Measurements from ENCODE around the gene RAB19. TPM values are rescaled to one million over a fixed set of nuclear protein-coding genes. Genes with fewer than 3 reads are reported as not detected.

The RAB19 gene
- polyA plus RNA-seq, 1 donor from 2014 or later: not detected

DNA sequence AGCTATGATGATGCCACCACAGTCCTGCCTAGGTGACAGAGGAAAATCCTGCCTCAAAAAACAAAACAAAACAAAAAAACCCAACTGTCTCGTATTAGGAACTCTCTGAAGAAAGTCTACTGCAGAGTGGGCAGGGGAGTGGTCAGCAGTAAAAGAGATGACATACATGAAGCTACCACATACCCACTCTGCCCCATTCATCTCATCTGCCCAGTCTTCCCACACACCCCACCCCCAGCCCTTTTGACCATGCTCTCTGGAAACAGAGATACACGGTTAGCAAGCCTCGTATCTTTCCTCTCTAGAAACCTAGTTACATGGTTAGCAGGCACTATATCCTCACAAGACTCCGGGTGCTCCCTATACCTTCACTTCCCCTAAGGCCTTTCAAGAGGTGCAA, 13.8 kb upstream of the RAB19 start:
- Histone ChIP-seq H3K4me3 (ENCODE audit: low read length) (no peak overlapping the region), H4K20me1 (ENCODE audit: insufficient read depth) (no peaks in the 10 kb centered on the region), H2AFZ (ENCODE audit: low read depth, low read length) (no peak overlapping the region), H3K27ac (ENCODE audit: low read length) (no peak overlapping the region), H3F3A (ENCODE audit: insufficient read depth, low read length, poor library complexity, severe bottlenecking) (no peaks in the 10 kb centered on the region), H3K79me2 (replicated peaks; ENCODE audit: insufficient read depth, low read length) (peaks cover 15% of the 10 kb centered on the region), H3K36me3 (ENCODE audit: insufficient read depth, low read length) (no peaks in the 10 kb centered on the region), H3K9me3 (ENCODE audit: low read length) (no peaks in the 10 kb centered on the region), H3K27me3 (ENCODE audit: insufficient read depth, low read depth, low read length) (no peaks in the 10 kb centered on the region), H3K4me2 (ENCODE audit: low read length) (no peak overlapping the region), H3K9ac (ENCODE audit: low read length) (no peak overlapping the region), H3K9me2 (ENCODE audit: insufficient read depth, low read length) (no peaks in the 10 kb centered on the region)
- TF ChIP-seq EP300 (conservative IDR thresholded peaks at IDR 0.05; ENCODE audit: poor library complexity, severe bottlenecking): no peak
- TF ChIP-seq, protein P1, sequence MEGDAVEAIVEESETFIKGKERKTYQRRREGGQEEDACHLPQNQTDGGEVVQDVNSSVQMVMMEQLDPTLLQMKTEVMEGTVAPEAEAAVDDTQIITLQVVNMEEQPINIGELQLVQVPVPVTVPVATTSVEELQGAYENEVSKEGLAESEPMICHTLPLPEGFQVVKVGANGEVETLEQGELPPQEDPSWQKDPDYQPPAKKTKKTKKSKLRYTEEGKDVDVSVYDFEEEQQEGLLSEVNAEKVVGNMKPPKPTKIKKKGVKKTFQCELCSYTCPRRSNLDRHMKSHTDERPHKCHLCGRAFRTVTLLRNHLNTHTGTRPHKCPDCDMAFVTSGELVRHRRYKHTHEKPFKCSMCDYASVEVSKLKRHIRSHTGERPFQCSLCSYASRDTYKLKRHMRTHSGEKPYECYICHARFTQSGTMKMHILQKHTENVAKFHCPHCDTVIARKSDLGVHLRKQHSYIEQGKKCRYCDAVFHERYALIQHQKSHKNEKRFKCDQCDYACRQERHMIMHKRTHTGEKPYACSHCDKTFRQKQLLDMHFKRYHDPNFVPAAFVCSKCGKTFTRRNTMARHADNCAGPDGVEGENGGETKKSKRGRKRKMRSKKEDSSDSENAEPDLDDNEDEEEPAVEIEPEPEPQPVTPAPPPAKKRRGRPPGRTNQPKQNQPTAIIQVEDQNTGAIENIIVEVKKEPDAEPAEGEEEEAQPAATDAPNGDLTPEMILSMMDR (IDR thresholded peaks at IDR 0.05; ENCODE audit: poor library complexity, severe bottlenecking): no peak
- no peak for TF ChIP-seq EZH2 (IDR thresholded peaks at IDR 0.05; ENCODE audit: borderline replicate concordance, insufficient read depth, low read length, poor library complexity, severe bottlenecking)
- TF ChIP-seq, protein P2, sequence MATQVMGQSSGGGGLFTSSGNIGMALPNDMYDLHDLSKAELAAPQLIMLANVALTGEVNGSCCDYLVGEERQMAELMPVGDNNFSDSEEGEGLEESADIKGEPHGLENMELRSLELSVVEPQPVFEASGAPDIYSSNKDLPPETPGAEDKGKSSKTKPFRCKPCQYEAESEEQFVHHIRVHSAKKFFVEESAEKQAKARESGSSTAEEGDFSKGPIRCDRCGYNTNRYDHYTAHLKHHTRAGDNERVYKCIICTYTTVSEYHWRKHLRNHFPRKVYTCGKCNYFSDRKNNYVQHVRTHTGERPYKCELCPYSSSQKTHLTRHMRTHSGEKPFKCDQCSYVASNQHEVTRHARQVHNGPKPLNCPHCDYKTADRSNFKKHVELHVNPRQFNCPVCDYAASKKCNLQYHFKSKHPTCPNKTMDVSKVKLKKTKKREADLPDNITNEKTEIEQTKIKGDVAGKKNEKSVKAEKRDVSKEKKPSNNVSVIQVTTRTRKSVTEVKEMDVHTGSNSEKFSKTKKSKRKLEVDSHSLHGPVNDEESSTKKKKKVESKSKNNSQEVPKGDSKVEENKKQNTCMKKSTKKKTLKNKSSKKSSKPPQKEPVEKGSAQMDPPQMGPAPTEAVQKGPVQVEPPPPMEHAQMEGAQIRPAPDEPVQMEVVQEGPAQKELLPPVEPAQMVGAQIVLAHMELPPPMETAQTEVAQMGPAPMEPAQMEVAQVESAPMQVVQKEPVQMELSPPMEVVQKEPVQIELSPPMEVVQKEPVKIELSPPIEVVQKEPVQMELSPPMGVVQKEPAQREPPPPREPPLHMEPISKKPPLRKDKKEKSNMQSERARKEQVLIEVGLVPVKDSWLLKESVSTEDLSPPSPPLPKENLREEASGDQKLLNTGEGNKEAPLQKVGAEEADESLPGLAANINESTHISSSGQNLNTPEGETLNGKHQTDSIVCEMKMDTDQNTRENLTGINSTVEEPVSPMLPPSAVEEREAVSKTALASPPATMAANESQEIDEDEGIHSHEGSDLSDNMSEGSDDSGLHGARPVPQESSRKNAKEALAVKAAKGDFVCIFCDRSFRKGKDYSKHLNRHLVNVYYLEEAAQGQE (IDR thresholded peaks at IDR 0.05; ENCODE audit: borderline replicate concordance): no peak
- no peak for TF ChIP-seq SMC3 (conservative IDR thresholded peaks at IDR 0.05; ENCODE audit: poor library complexity)
- no peak for TF ChIP-seq RAD21 (conservative IDR thresholded peaks at IDR 0.05)
- no peak for TF ChIP-seq POLR2AphosphoS5 (IDR thresholded peaks at IDR 0.05)
- TF ChIP-seq TAF1 (IDR thresholded peaks at IDR 0.05; ENCODE audit: low read depth): no peak
- TF ChIP-seq MXI1 (conservative IDR thresholded peaks at IDR 0.05; ENCODE audit: poor library complexity, severe bottlenecking): no peak

DNA sequence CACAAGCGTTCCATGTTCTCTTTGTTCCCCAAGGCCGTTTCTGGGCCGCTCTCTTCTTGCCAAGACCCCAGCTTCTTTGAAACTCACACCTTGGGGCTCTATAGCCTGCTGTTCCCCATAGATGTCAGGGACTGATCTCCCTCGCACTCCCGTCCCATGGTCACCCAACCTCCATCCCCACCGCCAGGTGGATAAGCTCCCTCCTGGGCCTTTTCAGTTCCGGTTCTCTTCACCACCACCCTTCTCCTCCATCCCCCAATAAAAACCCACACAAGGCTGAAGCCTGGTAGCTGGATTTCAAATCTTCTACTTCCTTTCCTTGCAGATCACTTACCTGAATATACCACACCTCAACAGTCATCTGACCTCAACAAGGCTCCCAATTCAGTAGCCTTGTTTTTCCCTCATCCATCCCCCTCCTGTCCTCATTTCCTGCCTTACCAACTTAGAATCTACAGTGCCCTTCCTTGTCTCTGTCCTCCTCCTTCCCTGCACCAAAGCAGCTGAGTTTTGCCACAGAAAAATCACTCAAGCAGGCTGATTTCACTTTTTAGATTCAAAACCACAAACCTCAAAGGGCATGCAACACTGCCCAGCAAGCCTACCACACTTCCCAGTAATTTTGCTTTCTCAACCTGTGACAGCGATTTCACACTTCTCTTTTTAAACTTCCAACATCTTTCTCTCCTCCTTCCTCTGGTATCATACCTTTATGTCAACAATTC, 13.2 kb upstream of the RAB19 start:
- no peak overlapping the region for H3K27ac ChIP-seq (ENCODE audit: low read length)
- no peaks in the 10 kb centered on the region for H3K9me3 ChIP-seq (ENCODE audit: low read length)
- no peaks in the 10 kb centered on the region for H3K36me3 ChIP-seq (ENCODE audit: insufficient read depth, low read length)
- no peak overlapping the region for H3K4me3 ChIP-seq (ENCODE audit: low read length)
- H3F3A ChIP-seq (ENCODE audit: insufficient read depth, low read length, poor library complexity, severe bottlenecking): no peaks in the 10 kb centered on the region
- no peaks in the 10 kb centered on the region for H3K9me2 ChIP-seq (ENCODE audit: insufficient read depth, low read length)
- TF ChIP-seq EZH2 (IDR thresholded peaks at IDR 0.05; ENCODE audit: borderline replicate concordance, insufficient read depth, low read length, poor library complexity, severe bottlenecking): no peak
- no peak overlapping the region for H3K4me2 ChIP-seq (ENCODE audit: low read length)
- H2AFZ ChIP-seq (ENCODE audit: low read depth, low read length): no peak overlapping the region
- H3K27me3 ChIP-seq (ENCODE audit: insufficient read depth, low read depth, low read length): no peaks in the 10 kb centered on the region
- no peaks in the 10 kb centered on the region for H4K20me1 ChIP-seq (ENCODE audit: insufficient read depth)
- H3K79me2 ChIP-seq (replicated peaks; ENCODE audit: insufficient read depth, low read length): peaks cover 15% of the 10 kb centered on the region
- H3K9ac ChIP-seq (ENCODE audit: low read length): no peak overlapping the region
